ENCODE measurements around the gene ITGB7. TPM values are rescaled to one million over a fixed set of nuclear protein-coding genes. Genes with fewer than 3 reads are reported as not detected.
"Not testable (repeated sequence)": the region's sequence is repeated elsewhere in the genome, so short reads cannot be mapped to it uniquely, and the experiment has no call there.

ITGB7 gene
- total RNA-seq, 1 experiment from 2014 or later = 0.90 TPM

- H3K4me3 Mint-ChIP-seq = no peak overlapping the region
- peaks cover 22% of the 10 kb centered on the region for H3K27me3 Mint-ChIP-seq (ENCODE audit: low read depth)
- no peaks in the 10 kb centered on the region for H3K9me3 Mint-ChIP-seq
- ChIA-PET CTCF (interaction anchor here (1.4 to 10.2 kb wide), 3 partner anchors 8 to 45 kb away, joined by 3 to 136 read pairs (median 20); no protein-coding TSS in a partner anchor), POLR2A (no interaction called here)
- DNase-seq (ENCODE audit: low spot score) = no peak
- peaks cover 11% of the 10 kb centered on the region for H3K4me1 Mint-ChIP-seq
- peaks cover 3% of the 10 kb centered on the region; the same call in 1 of the 2 replicates for H3K36me3 Mint-ChIP-seq
- ATAC-seq = no peak
- TF ChIP-seq, protein P1, sequence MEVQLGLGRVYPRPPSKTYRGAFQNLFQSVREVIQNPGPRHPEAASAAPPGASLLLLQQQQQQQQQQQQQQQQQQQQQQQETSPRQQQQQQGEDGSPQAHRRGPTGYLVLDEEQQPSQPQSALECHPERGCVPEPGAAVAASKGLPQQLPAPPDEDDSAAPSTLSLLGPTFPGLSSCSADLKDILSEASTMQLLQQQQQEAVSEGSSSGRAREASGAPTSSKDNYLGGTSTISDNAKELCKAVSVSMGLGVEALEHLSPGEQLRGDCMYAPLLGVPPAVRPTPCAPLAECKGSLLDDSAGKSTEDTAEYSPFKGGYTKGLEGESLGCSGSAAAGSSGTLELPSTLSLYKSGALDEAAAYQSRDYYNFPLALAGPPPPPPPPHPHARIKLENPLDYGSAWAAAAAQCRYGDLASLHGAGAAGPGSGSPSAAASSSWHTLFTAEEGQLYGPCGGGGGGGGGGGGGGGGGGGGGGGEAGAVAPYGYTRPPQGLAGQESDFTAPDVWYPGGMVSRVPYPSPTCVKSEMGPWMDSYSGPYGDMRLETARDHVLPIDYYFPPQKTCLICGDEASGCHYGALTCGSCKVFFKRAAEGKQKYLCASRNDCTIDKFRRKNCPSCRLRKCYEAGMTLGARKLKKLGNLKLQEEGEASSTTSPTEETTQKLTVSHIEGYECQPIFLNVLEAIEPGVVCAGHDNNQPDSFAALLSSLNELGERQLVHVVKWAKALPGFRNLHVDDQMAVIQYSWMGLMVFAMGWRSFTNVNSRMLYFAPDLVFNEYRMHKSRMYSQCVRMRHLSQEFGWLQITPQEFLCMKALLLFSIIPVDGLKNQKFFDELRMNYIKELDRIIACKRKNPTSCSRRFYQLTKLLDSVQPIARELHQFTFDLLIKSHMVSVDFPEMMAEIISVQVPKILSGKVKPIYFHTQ (CRISPR knock-in tag; IDR thresholded peaks at IDR 0.05) = no peak
- TF ChIP-seq NR3C1 (CRISPR knock-in tag; conservative IDR thresholded peaks at IDR 0.05; ENCODE audit: low read depth) (no peak), RORB (CRISPR knock-in tag; IDR thresholded peaks at IDR 0.05) (no peak), TEAD1 (CRISPR knock-in tag; IDR thresholded peaks at IDR 0.05) (no peak), ZNF396 (CRISPR knock-in tag; IDR thresholded peaks at IDR 0.05; ENCODE audit: borderline replicate concordance) (no peak), FOXP1 (CRISPR knock-in tag; IDR thresholded peaks at IDR 0.05; ENCODE audit: borderline replicate concordance) (no peak), ZBTB21 (CRISPR knock-in tag; IDR thresholded peaks at IDR 0.05; ENCODE audit: borderline replicate concordance) (no peak), SP1 (CRISPR knock-in tag; conservative IDR thresholded peaks at IDR 0.05) (no peak), HMGA2 (CRISPR knock-in tag; IDR thresholded peaks at IDR 0.05) (no peak)
- TF ChIP-seq, protein P2, sequence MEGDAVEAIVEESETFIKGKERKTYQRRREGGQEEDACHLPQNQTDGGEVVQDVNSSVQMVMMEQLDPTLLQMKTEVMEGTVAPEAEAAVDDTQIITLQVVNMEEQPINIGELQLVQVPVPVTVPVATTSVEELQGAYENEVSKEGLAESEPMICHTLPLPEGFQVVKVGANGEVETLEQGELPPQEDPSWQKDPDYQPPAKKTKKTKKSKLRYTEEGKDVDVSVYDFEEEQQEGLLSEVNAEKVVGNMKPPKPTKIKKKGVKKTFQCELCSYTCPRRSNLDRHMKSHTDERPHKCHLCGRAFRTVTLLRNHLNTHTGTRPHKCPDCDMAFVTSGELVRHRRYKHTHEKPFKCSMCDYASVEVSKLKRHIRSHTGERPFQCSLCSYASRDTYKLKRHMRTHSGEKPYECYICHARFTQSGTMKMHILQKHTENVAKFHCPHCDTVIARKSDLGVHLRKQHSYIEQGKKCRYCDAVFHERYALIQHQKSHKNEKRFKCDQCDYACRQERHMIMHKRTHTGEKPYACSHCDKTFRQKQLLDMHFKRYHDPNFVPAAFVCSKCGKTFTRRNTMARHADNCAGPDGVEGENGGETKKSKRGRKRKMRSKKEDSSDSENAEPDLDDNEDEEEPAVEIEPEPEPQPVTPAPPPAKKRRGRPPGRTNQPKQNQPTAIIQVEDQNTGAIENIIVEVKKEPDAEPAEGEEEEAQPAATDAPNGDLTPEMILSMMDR (IDR thresholded peaks at IDR 0.05) = no peak
- TF ChIP-seq, protein P3, sequence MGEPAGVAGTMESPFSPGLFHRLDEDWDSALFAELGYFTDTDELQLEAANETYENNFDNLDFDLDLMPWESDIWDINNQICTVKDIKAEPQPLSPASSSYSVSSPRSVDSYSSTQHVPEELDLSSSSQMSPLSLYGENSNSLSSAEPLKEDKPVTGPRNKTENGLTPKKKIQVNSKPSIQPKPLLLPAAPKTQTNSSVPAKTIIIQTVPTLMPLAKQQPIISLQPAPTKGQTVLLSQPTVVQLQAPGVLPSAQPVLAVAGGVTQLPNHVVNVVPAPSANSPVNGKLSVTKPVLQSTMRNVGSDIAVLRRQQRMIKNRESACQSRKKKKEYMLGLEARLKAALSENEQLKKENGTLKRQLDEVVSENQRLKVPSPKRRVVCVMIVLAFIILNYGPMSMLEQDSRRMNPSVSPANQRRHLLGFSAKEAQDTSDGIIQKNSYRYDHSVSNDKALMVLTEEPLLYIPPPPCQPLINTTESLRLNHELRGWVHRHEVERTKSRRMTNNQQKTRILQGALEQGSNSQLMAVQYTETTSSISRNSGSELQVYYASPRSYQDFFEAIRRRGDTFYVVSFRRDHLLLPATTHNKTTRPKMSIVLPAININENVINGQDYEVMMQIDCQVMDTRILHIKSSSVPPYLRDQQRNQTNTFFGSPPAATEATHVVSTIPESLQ (CRISPR knock-in tag; IDR thresholded peaks at IDR 0.05) = no peak
- H3K27ac Mint-ChIP-seq = no peak overlapping the region
Observed at GRCh38 chr12:53205747-53206419, 1.2 kb downstream of the ITGB7 start.

- Mint-ChIP-seq H3K36me3 (no peaks in the 10 kb centered on the region), H3K27ac (no peak overlapping the region), H3K27me3 (ENCODE audit: low read depth) (peaks cover 35% of the 10 kb centered on the region), H3K9me3 (no peaks in the 10 kb centered on the region), H3K4me1 (peaks cover 11% of the 10 kb centered on the region), H3K4me3 (no peak overlapping the region)
- DNase-seq (ENCODE audit: low spot score) (no peak), ATAC-seq (no peak)
- TF ChIP-seq JAZF1 (CRISPR knock-in tag; IDR thresholded peaks at IDR 0.05) = no peak
- no peak for TF ChIP-seq TEAD1 (CRISPR knock-in tag; IDR thresholded peaks at IDR 0.05)
- ChIA-PET CTCF (interaction anchor here (10.2 kb wide), 1 partner anchor 11 kb away, joined by 136 read pairs; no protein-coding TSS in a partner anchor), POLR2A (no interaction called here)
Observed at GRCh38 chr12:53204351-53204750, 2.7 kb downstream of the ITGB7 start.

GRCh38 chr12:53202316-53202715 is 4.7 kb downstream of the ITGB7 start:
- H3K9me3 Mint-ChIP-seq; H3K4me1 Mint-ChIP-seq; POLR2A ChIA-PET; ATAC-seq; H3K36me3 Mint-ChIP-seq; H3K4me3 Mint-ChIP-seq; H3K27ac Mint-ChIP-seq; DNase-seq (ENCODE audit: low spot score): not testable (repeated sequence)
- CTCF ChIA-PET = interaction anchor here (0.6 to 10.2 kb wide), 4 partner anchors 13 to 69 kb away, joined by 3 to 136 read pairs (median 4); no protein-coding TSS in a partner anchor
- peaks cover 53% of the 10 kb centered on the region for H3K27me3 Mint-ChIP-seq (ENCODE audit: low read depth)

Measured in WTC11 (cell line).